Psoas muscle (tissue), 8 donors: Measurements from ENCODE around the gene DDN. TPM values are rescaled to one million over a fixed set of nuclear protein-coding genes. Genes with fewer than 3 reads are reported as not detected.

Experiments used
- ATAC-seq, 4 donors: fragments of 200-7000 bp; cut with Tn5 transposase; one replicate each; pipeline ENCODE4 v1.9.1; 2020; ENCODE audit warnings: moderate library complexity in 3 of 4, mild to moderate bottlenecking in 2 of 4
- DNase-seq, 2 donors: peaks; one replicate each; pipeline ENCODE4 v3.0.0-alpha.2; 2020
- H3K27ac ChIP-seq: fragments of 200-600 bp; one replicate; pipeline ENCODE4 v1.8.0; 2022
- H3K27me3 ChIP-seq, 3 donors: fragments of 200-600 bp in 1 of 3; one replicate each; pipeline versions ENCODE4 v1.6.1 to v1.8.0; 2013 to 2022; ENCODE audit warnings: low read length in 2 of 3, mild to moderate bottlenecking in 2 of 3, moderate library complexity in 1 of 3; ENCODE audit not compliant: insufficient read depth in 3 of 3
- H3K36me3 ChIP-seq, 2 donors: fragments of 200-600 bp in 1 of 2; one replicate each; pipeline versions ENCODE4 v1.6.1 to v1.8.0; 2013 to 2022; ENCODE audit warnings: low read depth in 1 of 2, mild to moderate bottlenecking in 1 of 2, moderate library complexity in 1 of 2; ENCODE audit not compliant: insufficient read depth in 1 of 2
- H3K4me1 ChIP-seq: fragments of 200-600 bp; one replicate; pipeline ENCODE4 v1.8.0; 2022
- H3K4me3 ChIP-seq: fragments of 200-600 bp; one replicate; pipeline ENCODE4 v1.8.0; 2022; ENCODE audit warnings: mild to moderate bottlenecking
- H3K9me3 ChIP-seq: fragments of 200-600 bp; one replicate; pipeline ENCODE4 v1.8.0; 2022
- WGBS, 3 donors: extraction: QIAGEN DNeasy Blood & Tissue Kit; methylation state at CpG; one replicate each; pipeline versions ENCODE4 v1.1.6 to v1.1.7; 2013; 5-methylcytosine and 5-hydroxymethylcytosine counted together
- intact Hi-C, 2 donors: fragments of 100-400 bp; cut with DNase I; formaldehyde crosslinking; loops; one replicate each; pipeline versions ENCODE4 v1.11.0 to v1.14.2; 2022
- polyA plus RNA-seq, 3 donors: library from polyadenylated mRNA; stranded (reverse); fragments of 200-250 nt; gene quantifications; one replicate each; pipeline ENCODE4 v1.2.3, GENCODE V29; 2013
- total RNA-seq, 4 donors: library from RNA; stranded (reverse); fragmentation: NEBNext Ultra II Directional in 2 of 4; extraction: Animal tissue kit (Norgen Biotek cat#: 25700) in 2 of 4; gene quantifications; one replicate each; pipeline versions ENCODE4 v1.2.1 to v1.2.4, GENCODE V29; 2021 to 2023
- TF ChIP-seq, protein P1 (sequence below): fragments of 200-600 bp; IDR thresholded peaks from one replicate; pipeline ENCODE4 v1.8.0; 2022; ENCODE audit warnings: antibody characterized with exemption
- donor health status: healthy with polysubstance abuse.
- donor health status: DM: no; HTN: no; CAD: no; lungs with moderate emphysema.
- donor health status: Bipolar disorder and iron deficiency.
- donor health status: healthy.
- donor health status: DM: yes; HTN: yes; CAD: no.
- donor health status: DM: no; HTN: no; CAD: no.
- donor health status: DM: no; HTN: no; CAD: no.
- donor health status: DM: yes; HTN: yes; CAD: no.

The DDN gene
- total and polyA plus RNA-seq, 7 donors: 11.2 to 485 (median 72.6) TPM

DNA sequence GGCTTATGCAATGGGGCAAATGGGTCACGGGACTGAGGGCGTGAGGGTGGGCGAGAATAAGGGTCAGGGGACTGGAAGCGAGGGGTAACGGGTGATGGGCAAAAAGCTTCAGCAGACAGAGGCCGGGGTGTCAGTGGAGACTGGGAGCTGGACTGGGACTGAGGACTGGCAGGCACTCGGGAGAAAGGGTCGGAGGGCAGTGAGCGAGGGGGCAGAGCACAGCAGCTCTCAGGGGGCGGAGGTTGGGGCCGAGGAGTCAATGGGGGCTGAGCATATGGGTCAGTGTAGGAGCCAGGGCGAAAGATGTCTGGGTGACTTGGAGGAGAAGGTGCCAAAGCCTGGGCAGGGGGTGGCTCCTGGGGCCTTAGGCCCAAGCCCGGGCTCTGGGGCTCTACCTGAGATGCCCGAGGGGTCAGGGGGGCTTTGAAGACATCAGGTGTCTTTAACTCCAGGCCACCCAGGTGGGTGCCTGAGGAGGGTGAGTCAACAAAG is 41.2 kb upstream of the DDN start:
- whole genome bisulfite sequencing, 3 donors: 91 to 96% (median 91%) methylated on average over 14 of the region's 14 CpGs
- no peak for DNase-seq

DNA sequence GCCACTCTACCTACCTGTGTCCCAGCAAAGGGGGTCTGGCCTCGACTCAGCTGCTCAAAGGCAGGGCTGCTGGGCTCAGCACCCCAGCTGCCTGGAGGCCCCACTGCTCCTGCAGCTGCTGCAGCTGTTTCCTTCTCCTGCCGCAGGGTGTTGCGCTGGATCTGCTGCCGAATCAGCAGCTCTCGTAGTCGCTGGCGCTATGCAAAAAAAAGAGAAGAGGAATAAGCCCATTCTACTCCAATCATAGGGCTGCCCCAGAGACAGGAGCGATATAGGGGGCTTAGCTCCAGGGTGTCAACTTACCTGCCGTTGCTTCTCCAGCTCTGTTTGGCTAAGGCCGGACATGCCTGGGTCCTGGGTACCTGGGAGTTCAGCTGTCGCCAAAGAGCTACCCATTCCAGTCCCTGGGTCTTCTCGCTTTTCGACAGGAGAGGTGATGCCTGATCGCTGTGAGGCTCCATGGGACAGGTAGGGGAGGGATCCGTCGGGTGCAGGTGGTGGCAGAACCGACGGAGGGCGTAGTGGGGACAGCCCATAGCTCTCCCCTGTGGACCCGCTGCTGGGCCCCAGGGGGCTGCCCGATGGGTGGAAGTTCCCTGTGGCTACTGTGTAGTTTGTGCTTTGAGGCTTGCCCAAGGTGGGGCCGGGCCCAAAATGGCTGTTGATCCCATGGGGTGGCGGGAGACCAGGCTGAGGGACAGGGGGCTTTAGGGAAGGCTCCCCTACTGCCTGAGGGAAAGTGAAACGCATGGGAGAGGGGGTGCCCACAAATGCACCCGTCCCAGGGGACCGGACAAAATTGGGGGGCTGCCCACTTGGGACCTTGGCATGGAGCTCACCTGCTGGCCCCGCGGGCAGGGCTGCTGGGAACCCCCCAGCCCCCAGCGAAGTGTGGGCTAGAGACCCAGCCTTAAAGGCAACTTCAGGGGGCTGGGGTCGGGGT is 40.5 kb upstream of the DDN start:
- no peaks in the 10 kb centered on the region for H3K9me3 ChIP-seq
- H3K27ac ChIP-seq: no peak overlapping the region
- H3K27me3 ChIP-seq: no peaks in the 10 kb centered on the region
- no peaks in the 10 kb centered on the region for H3K4me1 ChIP-seq
- no peak overlapping the region for H3K4me3 ChIP-seq
- ATAC-seq (no peak), DNase-seq (peak in 1 of 2 donors; percentile 47)
- H3K36me3 ChIP-seq: peaks cover 12 to 98% of the 10 kb centered on the region in 2 donors
- TF ChIP-seq, protein P1, sequence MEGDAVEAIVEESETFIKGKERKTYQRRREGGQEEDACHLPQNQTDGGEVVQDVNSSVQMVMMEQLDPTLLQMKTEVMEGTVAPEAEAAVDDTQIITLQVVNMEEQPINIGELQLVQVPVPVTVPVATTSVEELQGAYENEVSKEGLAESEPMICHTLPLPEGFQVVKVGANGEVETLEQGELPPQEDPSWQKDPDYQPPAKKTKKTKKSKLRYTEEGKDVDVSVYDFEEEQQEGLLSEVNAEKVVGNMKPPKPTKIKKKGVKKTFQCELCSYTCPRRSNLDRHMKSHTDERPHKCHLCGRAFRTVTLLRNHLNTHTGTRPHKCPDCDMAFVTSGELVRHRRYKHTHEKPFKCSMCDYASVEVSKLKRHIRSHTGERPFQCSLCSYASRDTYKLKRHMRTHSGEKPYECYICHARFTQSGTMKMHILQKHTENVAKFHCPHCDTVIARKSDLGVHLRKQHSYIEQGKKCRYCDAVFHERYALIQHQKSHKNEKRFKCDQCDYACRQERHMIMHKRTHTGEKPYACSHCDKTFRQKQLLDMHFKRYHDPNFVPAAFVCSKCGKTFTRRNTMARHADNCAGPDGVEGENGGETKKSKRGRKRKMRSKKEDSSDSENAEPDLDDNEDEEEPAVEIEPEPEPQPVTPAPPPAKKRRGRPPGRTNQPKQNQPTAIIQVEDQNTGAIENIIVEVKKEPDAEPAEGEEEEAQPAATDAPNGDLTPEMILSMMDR: no peak
- 85 to 90% (median 86%) methylated on average over 29 to 30 of the region's 30 CpGs for WGBS, 3 donors
- intact Hi-C loops: no loop called here

More for the DNA sequence above, 41.2 kb upstream of the DDN start:
- TF ChIP-seq, protein P1: no peak
- no peaks in the 10 kb centered on the region for H3K4me1 ChIP-seq
- peaks cover 15 to 98% of the 10 kb centered on the region in 2 donors for H3K36me3 ChIP-seq
- no peak overlapping the region for H3K27ac ChIP-seq
- intact Hi-C loops: no loop called here
- H3K27me3 ChIP-seq: no peaks in the 10 kb centered on the region
- H3K9me3 ChIP-seq: no peaks in the 10 kb centered on the region
- ATAC-seq: no peak
- no peak overlapping the region for H3K4me3 ChIP-seq

DNA sequence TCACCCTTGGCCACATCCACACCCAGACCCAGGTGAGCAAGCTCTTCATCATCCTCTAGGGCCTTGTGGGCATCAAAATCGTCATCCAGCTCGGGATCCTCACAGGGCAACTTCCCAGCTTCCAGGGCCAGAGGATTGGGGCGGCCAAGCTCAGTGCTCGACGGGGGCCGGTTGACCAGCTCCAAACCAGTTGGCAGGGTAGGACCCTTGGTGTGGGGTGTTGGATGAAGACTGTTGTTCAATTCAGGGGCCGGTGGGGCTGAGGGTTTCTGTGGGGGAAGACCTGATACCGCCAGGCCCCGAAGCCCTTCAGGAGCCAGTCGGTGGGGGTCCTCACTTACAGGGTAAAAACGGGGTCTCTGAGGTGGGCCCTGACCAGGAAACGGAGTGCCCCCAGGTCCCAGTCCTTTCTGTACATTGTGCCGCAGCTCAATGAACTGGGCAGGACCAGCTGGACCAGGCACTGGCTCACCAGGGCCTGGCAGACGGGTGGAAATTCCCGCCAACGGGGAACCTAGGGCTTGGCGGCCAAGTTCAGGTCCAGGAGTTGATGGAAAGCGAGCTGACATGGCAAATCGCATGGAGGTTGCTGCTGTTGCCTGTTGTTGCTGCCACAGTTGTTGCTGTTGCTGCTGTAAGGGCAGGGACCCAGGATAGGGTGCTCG is 39.2 kb upstream of the DDN start:
- no peak for DNase-seq
- peaks cover 11 to 98% of the 10 kb centered on the region in 2 donors for H3K36me3 ChIP-seq

DNA sequence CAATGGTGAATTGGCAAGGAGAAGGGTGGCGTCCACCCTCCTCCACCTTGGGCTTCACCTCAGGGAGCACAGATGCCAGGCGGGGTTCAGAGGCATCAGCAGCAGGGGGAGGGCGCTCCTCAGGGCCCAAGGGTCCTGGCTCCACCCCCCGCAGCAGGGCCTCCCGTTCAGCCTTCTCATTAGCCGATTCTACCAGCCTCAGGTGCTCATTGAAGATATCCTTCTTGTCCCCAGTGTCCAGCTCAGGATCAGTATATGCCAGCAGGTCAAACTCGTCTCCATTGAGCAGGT is 38.7 kb upstream of the DDN start:
- no peaks in the 10 kb centered on the region for H3K4me1 ChIP-seq
- H3K27ac ChIP-seq: no peak overlapping the region
- intact Hi-C loops: no loop called here
- WGBS, 3 donors: 83 to 91% (median 84%) methylated on average over 7 of the region's 7 CpGs
- no peaks in the 10 kb centered on the region for H3K9me3 ChIP-seq
- TF ChIP-seq, protein P1: no peak
- H3K27me3 ChIP-seq: no peaks in the 10 kb centered on the region
- no peak overlapping the region for H3K4me3 ChIP-seq
- no peak for ATAC-seq
- no peak for DNase-seq
- H3K36me3 ChIP-seq: peaks cover 9 to 98% of the 10 kb centered on the region in 2 donors

More for the DNA sequence above, 39.2 kb upstream of the DDN start:
- intact Hi-C loops: no loop called here
- no peak overlapping the region for H3K4me3 ChIP-seq
- ATAC-seq: no peak
- TF ChIP-seq, protein P1: no peak
- no peaks in the 10 kb centered on the region for H3K27me3 ChIP-seq
- no peak overlapping the region for H3K27ac ChIP-seq
- no peaks in the 10 kb centered on the region for H3K9me3 ChIP-seq
- H3K4me1 ChIP-seq: no peaks in the 10 kb centered on the region
- 82 to 93% (median 85%) methylated on average over 19 to 20 of the region's 20 CpGs for WGBS, 3 donors
